PC-9 (cell line): ENCODE measurements around the gene KLHL17. TPM values are rescaled to one million over a fixed set of nuclear protein-coding genes. Genes with fewer than 3 reads are reported as not detected.
A peak's percentile ranks its signal among the peaks of the same experiment; 100 is the strongest.

ENCODE experiments used
- BruUV-seq: library from RNA; stranded (reverse); fragments of 400-500 nt; replicated peaks from 2 replicates; lab custom pipeline; 2021; lab: Mats Ljungman, UMichigan
- CTCF ChIA-PET: fragments of 300-600 bp; sonication (Branson Sonifier 250); formaldehyde crosslinking; loops from one replicate; lab custom pipeline; 2022; ENCODE audit warnings: antibody characterized with exemption; lab: Charles Lee
- POLR2A ChIA-PET: fragments of 300-600 bp; sonication (Branson Sonifier 250); formaldehyde crosslinking; loops from one replicate; lab custom pipeline; 2022; ENCODE audit warnings: antibody characterized with exemption; ENCODE audit not compliant: unreplicated experiment; lab: Charles Lee
- DNase-seq, 2 experiments: peaks; one replicate each; pipeline versions ENCODE4 v3.0.0 to v3.0.0-alpha.2; 2015 to 2022; ENCODE audit warnings: mixed read lengths in 1 of 2
- H2AFZ ChIP-seq: fragments of 200-600 bp; sonication (generic); 2 replicates; pipeline ENCODE4 v1.8.1; 2017; ENCODE audit warnings: antibody characterized with exemption
- H3F3A ChIP-seq: fragments of 200-600 bp; sonication (generic); 2 replicates; pipeline ENCODE4 v1.8.1; 2017; ENCODE audit warnings: antibody characterized with exemption, mild to moderate bottlenecking, low read depth; ENCODE audit not compliant: insufficient read depth
- H3K27ac ChIP-seq: fragments of 200-600 bp; sonication (generic); 2 replicates; pipeline ENCODE4 v1.6.1; 2016; ENCODE audit warnings: mixed run types
- H3K27me3 ChIP-seq: fragments of 200-600 bp; sonication (generic); 2 replicates; pipeline ENCODE4 v1.6.1; 2016; ENCODE audit warnings: low read depth, mixed run types; ENCODE audit not compliant: insufficient read depth
- H3K36me3 ChIP-seq: fragments of 200-600 bp; sonication (generic); 2 replicates; pipeline ENCODE4 v1.6.1; 2016; ENCODE audit warnings: low read depth, mixed run types
- H3K4me1 ChIP-seq: fragments of 200-600 bp; sonication (generic); replicated peaks from 2 replicates; pipeline ENCODE4 v1.6.1; 2016; ENCODE audit warnings: mixed run types; ENCODE audit not compliant: insufficient read depth
- H3K4me2 ChIP-seq: fragments of 200-600 bp; sonication (generic); 2 replicates; pipeline ENCODE4 v1.6.1; 2017; ENCODE audit warnings: mixed run types
- H3K4me3 ChIP-seq: fragments of 200-600 bp; sonication (generic); 2 replicates; pipeline ENCODE4 v1.6.1; 2016; ENCODE audit warnings: mixed run types
- H3K79me2 ChIP-seq: fragments of 200-600 bp; sonication (generic); 2 replicates; pipeline ENCODE4 v1.6.1; 2017; ENCODE audit warnings: low read depth, mixed run types
- H3K9me2 ChIP-seq: fragments of 200-600 bp; sonication (generic); 2 replicates; pipeline ENCODE4 v1.8.1; 2017; ENCODE audit warnings: mild to moderate bottlenecking; ENCODE audit not compliant: insufficient read depth
- H3K9me3 ChIP-seq: fragments of 200-600 bp; sonication (generic); 2 replicates; pipeline ENCODE4 v1.8.1; 2016; ENCODE audit warnings: low read depth; ENCODE audit not compliant: insufficient read depth
- H4K20me1 ChIP-seq: fragments of 200-600 bp; sonication (generic); 2 replicates; pipeline ENCODE4 v1.8.1; 2017; ENCODE audit not compliant: insufficient read depth
- CTCF ChIP-seq: fragments of 200-600 bp; sonication (generic); conservative IDR thresholded peaks from 2 replicates; pipeline ENCODE4 v1.6.1; 2017; ENCODE audit warnings: mixed run types, antibody characterized with exemption, mild to moderate bottlenecking, moderate library complexity
- EZH2 ChIP-seq: fragments of 200-600 bp; sonication (generic); IDR thresholded peaks from 2 replicates; pipeline ENCODE4 v1.8.0; 2017; ENCODE audit warnings: antibody characterized with exemption, low read depth
- intact Hi-C: fragments of 100-400 bp; cut with micrococcal nuclease; formaldehyde crosslinking; loops from one replicate; pipeline ENCODE4 v1.10.0; 2022; ENCODE audit not compliant: unreplicated experiment
- total RNA-seq: library from RNA; stranded (reverse); gene quantifications from 2 replicates; pipeline ENCODE4 v1.2.3, GENCODE V29; 2021

Gene KLHL17
- total RNA-seq, 1 experiment from 2014 or later: 22.7 TPM

GRCh38 chr1:920010-920409 lies 40.4 kb upstream of the KLHL17 start:
- CTCF ChIA-PET: interaction anchor here (0.5 kb wide), 1 partner anchor 15 kb away, joined by 5 read pairs; no protein-coding TSS in a partner anchor
- peak overlapping the region; percentile 61 for H3K4me2 ChIP-seq

GRCh38 chr1:920521-920920 lies 39.9 kb upstream of the KLHL17 start:
- peak overlapping the region; percentile 61 for H3K4me2 ChIP-seq
- intact Hi-C loops: no loop called here
- CTCF ChIA-PET: interaction anchor here (0.7 kb wide), 1 partner anchor 22 kb away, joined by 3 read pairs; no protein-coding TSS in a partner anchor
- no peaks in the 10 kb centered on the region for H3K9me2 ChIP-seq
- no peaks in the 10 kb centered on the region for H3K36me3 ChIP-seq
- POLR2A ChIA-PET: interaction anchor here (0.6 kb wide), 1 partner anchor 38 kb away, joined by 3 read pairs; the partner anchor contains the start of gene NOC2L
- no peak overlapping the region for H3K27ac ChIP-seq
- no peaks in the 10 kb centered on the region; the same call in 1 of the 2 replicates for H4K20me1 ChIP-seq
- no peak overlapping the region for H2AFZ ChIP-seq
- H3K9me3 ChIP-seq: no peaks in the 10 kb centered on the region
- H3K4me1 ChIP-seq: peaks cover 19% of the 10 kb centered on the region
- no peak overlapping the region for H3K4me3 ChIP-seq
- TF ChIP-seq EZH2: no peak
- TF ChIP-seq CTCF: no peak
- DNase-seq: no peak
- peaks cover 12% of the 10 kb centered on the region; the same call in 1 of the 2 replicates for H3F3A ChIP-seq
- BruUV-seq: no TSS peak
- peaks cover 46% of the 10 kb centered on the region for H3K27me3 ChIP-seq
- no peaks in the 10 kb centered on the region for H3K79me2 ChIP-seq

More at GRCh38 chr1:920010-920409, 40.4 kb upstream of the KLHL17 start:
- no peaks in the 10 kb centered on the region; the same call in 1 of the 2 replicates for H4K20me1 ChIP-seq
- peaks cover 12% of the 10 kb centered on the region; the same call in 1 of the 2 replicates for H3F3A ChIP-seq
- intact Hi-C loops: no loop called here
- no peak for TF ChIP-seq CTCF
- no peak for TF ChIP-seq EZH2
- no peak overlapping the region for H3K4me3 ChIP-seq
- peaks cover 19% of the 10 kb centered on the region for H3K4me1 ChIP-seq
- H3K27ac ChIP-seq: no peak overlapping the region
- no peaks in the 10 kb centered on the region for H3K36me3 ChIP-seq
- H3K27me3 ChIP-seq: peaks cover 49% of the 10 kb centered on the region
- H3K9me2 ChIP-seq: no peaks in the 10 kb centered on the region
- POLR2A ChIA-PET: no interaction called here
- no peaks in the 10 kb centered on the region for H3K79me2 ChIP-seq
- no peak overlapping the region for H2AFZ ChIP-seq
- peak in 1 of 2 experiments; percentile 44 for DNase-seq
- BruUV-seq: no TSS peak
- no peaks in the 10 kb centered on the region for H3K9me3 ChIP-seq

- Histone ChIP-seq H3F3A (peaks cover 12% of the 10 kb centered on the region; the same call in 1 of the 2 replicates), H3K4me1 (peaks cover 19% of the 10 kb centered on the region), H3K4me3 (no peak overlapping the region), H3K27me3 (peaks cover 46% of the 10 kb centered on the region), H4K20me1 (no peaks in the 10 kb centered on the region; the same call in 1 of the 2 replicates), H3K4me2 (peak overlapping the region; percentile 61), H3K36me3 (no peaks in the 10 kb centered on the region), H2AFZ (no peak overlapping the region), H3K79me2 (no peaks in the 10 kb centered on the region), H3K9me2 (no peaks in the 10 kb centered on the region), H3K27ac (no peak overlapping the region), H3K9me3 (no peaks in the 10 kb centered on the region)
- no TSS peak for BruUV-seq
- intact Hi-C loops: no loop called here
- ChIA-PET CTCF (interaction anchor here (0.7 kb wide), 1 partner anchor 21 kb away, joined by 3 read pairs; no protein-coding TSS in a partner anchor), POLR2A (interaction anchor here (0.6 kb wide), 1 partner anchor 38 kb away, joined by 3 read pairs; the partner anchor contains the start of gene NOC2L)
- TF ChIP-seq EZH2: no peak
- peak; percentile 59; the same call in 1 of the 2 replicates for TF ChIP-seq CTCF
- DNase-seq: peak in 1 of 2 experiments; percentile 62
These were observed 39.2 kb upstream of the KLHL17 start for GRCh38 chr1:921011-921837.
